Stimulated activated CD8-positive, alpha-beta memory T cell treated with anti-CD3 and anti-CD28 coated beads, Interleukin-2, amount 100 ng/mL, for 1 hour (primary cell): ENCODE data around the gene DYNC1I1.

Source experiments
- DNase-seq, 2 donors: peaks; one replicate each; pipeline ENCODE4 v3.0.0-alpha.2; 2020; ENCODE audit warnings: low read depth in 2 of 2

The DYNC1I1 gene

DNA sequence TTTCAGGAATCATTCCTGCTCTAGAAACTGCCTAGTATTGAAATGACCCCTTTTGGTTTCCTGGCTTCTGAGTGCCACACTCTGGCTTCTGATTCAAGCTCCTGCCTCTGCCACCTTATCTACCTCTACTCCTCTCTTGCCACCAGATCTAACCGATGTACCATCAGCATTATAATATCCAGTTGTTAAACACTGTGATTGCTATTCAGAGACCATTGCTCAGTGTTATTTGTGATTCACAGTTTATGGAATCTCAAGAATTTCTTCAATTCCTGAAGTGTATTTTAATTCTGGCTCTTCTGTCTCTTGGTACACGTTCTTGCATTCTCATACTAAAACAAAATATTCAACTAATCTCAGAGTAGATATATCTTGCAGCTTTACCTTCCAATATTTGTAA is 88.7 kb downstream of the DYNC1I1 start:
- no peak for DNase-seq

- DNase-seq, result no peak
Measured at GRCh38 chr7:95863623-95864022, 91.3 kb downstream of the DYNC1I1 start.

DNA sequence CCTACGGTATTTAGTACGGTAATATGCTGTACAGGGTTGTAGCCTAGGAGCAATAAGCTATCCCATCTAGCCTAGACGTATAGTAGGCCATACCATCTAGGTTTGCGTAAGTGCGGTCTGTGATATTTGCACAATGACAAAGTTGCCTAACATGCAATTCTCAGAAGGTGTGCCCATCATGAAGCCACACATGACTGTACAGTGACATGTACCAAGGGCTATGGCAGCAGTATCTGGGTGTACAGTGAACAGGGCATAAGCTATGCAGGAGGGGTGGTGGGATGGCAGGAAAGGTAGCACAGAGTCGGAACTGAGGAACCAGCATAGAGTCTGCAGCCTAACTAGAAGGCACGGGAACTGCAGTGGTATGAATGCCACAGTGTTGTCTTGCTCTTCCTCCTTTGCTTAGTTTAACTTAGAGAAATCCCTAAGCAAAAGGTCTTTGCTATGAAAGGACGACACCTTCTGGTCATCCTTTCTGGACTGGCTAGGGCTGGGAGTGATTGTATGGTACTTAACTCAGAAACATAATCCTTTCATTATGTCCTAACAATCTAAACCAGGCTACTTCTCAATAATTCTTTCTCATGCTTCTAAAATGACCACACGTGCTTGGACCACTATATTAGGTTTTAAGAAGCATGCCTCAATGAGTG is 93.5 kb downstream of the DYNC1I1 start:
- no peak for DNase-seq

DNA sequence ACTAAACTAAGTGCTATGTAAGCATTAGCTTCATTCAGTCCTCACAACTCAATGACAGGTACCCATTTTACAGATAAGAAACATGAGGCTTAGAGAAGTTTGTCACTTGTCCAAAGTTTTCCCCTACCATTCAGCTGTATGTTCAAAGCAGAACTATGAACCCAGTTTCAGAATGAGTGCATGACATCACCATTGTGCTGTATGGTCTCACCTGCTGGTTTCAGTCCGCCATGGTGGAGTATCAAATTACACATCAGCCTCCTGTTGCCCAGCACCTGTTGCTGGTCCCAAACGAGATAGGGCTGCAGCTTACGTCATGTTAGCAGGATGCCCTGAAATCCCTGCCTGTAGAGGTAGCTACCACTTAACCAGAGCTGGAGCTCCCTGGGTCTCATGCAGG is 95.0 kb downstream of the DYNC1I1 start:
- DNase-seq, result no peak

- no peak for DNase-seq
Measured at GRCh38 chr7:95871075-95871848, 98.9 kb downstream of the DYNC1I1 start.

DNA sequence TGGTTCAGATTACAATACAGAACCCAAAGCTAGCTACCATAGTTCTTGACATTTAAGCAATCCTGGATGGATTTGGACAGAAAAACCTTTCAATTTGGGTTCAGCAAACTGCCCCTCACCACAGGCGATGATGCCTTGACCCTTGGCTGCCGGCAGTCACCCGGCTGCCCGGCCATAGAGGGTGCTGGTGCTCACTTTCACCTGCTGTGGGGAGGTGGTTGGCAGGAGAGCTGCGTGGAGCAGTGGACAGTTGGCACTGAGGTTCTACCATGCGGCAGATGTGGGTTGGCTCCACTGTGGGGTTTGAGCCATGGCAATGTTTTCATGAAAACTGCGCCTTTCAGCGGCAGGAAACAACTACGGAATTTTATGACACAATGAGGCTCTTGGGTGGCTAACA is 99.5 kb downstream of the DYNC1I1 start:
- no peak for DNase-seq

DNA sequence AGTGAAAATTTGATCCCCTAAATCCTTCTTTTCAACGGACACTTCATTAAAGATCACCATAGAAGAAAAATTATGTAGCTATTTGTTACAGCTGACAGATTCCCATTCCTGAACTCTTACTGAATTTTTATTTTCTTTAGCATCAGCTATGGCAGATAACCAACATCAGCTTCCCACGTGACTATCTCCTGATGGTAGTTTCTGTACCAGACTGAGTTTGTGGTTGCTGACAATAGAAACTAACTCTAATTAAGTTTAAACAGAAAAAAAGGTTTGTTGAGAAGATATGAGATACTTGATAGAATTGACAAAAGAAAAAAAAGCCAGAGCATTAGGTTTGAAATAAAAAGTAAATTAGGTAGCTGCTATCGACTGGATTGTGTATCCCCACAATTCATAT is 101.8 kb downstream of the DYNC1I1 start:
- no peak for DNase-seq

DNA sequence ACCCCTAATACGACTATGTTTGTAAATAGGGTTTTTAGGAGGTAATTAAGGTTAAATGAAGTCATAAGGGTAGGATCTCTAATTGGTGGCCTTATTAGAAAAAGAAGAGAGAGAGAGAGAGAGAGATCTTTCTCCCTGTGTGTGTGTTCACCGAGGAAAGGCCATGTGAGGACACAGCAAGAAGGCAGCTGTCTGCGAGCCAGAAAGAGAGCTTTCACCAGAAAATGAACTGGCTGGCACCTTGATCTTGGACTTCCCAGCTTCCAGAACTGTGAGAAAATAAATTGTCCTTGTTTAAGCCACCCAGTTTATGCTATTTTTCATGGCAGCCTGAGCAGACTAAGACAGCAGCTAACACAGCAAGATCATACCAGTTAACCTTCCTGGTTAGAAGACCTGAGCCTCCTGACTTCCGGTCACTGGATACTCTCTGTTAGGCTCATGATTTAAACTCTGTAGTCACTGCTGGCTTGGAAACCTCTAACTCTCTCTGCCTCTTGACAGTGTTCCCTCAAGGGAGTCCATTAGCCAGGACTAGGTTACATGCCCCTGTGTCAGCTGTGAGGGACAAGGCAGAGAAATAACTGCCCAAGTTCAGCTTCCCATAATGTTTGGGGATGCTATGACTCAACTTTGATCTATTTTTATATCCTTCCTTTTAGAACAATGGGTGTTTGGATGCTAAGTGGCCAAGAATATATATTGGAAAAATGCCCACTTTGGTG is 102.3 kb downstream of the DYNC1I1 start:
- DNase-seq, result no peak

- no peak for DNase-seq
Measured at GRCh38 chr7:95875519-95875918, 103.2 kb downstream of the DYNC1I1 start.

GRCh38 chr7:95878677-95879076 is 106.3 kb downstream of the DYNC1I1 start:
- no peak for DNase-seq

DNA sequence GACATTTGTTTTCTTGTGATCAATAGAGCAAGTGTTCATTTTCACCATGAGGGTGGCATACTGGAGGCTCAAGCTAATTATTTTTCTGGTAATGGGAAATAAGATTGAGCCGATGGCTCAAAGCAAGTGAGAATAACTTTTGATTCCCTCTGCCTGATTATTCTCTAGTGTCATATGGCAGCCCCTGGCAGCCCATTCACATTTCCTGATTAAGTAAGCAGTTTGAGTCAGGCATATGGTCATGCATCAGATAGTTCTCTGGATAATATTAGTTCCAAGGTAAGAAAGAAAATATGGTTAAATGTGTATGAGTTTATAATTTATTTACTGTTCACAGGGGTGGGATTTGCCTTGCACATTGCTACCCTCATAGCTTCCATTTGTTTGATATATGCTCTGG is 109.2 kb downstream of the DYNC1I1 start:
- DNase-seq, result no peak

GRCh38 chr7:95883217-95883616 is 110.9 kb downstream of the DYNC1I1 start:
- DNase-seq, result no peak

DNA sequence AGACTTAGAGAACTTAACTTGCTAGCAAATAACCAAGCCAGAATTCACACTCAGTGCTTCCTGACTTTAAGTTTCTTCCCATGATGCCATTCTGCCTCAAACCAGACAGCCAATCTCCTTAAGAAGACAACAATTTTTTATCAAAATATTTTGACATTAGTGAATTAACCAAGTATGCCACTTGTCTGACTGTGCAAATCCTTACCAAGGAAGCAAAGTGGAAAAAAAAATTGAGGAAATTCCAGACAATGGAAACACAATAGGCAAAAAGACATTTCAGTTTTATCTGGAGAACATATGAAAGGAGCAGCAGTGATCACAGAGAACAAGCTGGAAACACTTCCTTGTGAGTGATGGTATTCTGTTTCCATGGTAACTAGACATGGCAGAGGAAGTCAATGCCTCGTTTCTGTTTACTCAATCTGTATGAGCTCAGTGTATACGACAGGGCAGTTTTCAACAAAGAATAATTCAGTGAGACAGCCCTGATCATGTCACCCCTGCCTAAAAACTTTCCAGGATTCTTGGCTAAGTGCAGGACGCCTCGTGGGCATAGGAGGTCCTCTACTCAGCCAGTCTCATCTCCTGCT is 114.2 kb downstream of the DYNC1I1 start:
- no peak for DNase-seq

GRCh38 chr7:95893484-95893883 is 121.1 kb downstream of the DYNC1I1 start:
- no peak for DNase-seq

DNA sequence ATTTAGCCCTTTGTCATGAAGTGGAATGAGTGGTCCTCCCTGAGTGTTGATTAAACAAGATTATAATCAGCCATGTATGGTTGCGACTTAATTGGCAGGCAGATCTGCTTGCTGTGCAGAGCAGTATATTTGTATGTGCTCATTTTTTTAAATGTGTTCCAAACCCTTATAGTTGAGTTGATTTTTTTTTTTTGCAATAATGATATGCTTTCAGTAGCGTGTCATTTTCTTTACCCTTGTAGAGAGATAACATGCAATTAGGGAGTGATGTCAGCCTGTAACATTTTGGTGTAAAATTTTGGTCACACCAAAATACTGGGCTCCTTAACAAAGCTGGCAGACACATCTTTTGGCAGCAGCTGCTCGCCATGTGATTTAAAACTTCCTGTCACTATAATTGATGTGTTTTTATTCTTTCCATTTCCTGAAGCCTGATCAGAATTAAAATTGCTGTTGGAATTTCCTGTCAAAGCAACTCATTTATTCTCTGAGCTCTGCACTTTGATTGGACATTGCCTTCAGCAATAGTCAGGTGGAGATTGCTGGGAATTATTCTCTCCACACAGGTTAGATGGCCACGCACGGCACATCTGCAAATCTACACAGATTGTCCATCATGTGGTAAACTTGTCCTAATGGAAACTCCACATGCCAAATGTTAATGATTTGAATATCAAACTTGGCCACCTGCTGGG is 125.3 kb downstream of the DYNC1I1 start:
- no peak for DNase-seq

GRCh38 chr7:95899919-95900513 is 127.7 kb downstream of the DYNC1I1 start:
- no peak for DNase-seq

GRCh38 chr7:95901006-95901405 is 128.7 kb downstream of the DYNC1I1 start:
- DNase-seq, result no peak

GRCh38 chr7:95904099-95904498 is 131.7 kb downstream of the DYNC1I1 start:
- no peak for DNase-seq

DNA sequence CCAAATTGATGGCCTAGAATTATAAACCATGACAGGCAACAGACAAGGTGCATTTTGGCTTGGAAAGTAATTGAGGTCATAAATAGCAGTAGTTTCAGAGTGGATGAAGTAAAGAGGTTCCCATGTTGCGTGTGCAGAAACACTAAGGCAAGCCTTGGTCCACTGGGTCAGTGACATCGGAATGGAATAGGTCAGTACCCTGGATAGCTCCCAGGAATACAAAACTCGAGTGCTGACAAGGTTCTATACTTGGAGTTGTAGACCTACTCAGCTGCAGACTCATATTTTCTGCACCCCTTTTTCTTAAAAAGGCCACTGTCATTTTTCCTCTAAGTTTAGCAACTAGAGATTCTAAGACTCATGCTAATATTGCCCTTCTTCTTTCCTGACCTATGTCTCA is 132.8 kb downstream of the DYNC1I1 start:
- DNase-seq, result no peak

GRCh38 chr7:95906851-95907250 is 134.5 kb downstream of the DYNC1I1 start:
- no peak for DNase-seq

GRCh38 chr7:95907337-95907736 is 135.0 kb downstream of the DYNC1I1 start:
- no peak for DNase-seq
